RWPE1 (cell line): ENCODE data around the gene TMPRSS11A.
A peak's percentile ranks its signal among the peaks of the same experiment; 100 is the strongest.

ENCODE experiments used
- CTCF ChIA-PET: fragments of 350-600 bp; sonication (Branson Sonifier 250); formaldehyde crosslinking; extraction: SDS; loops from one replicate; lab custom pipeline; 2021; lab: Yijun Ruan, JAX
- POLR2A ChIA-PET: fragments of 400-600 bp; formaldehyde crosslinking; extraction: SDS; loops from one replicate; lab custom pipeline; 2020; ENCODE audit warnings: antibody characterized with exemption; ENCODE audit not compliant: low non-redundant PET; lab: Yijun Ruan, JAX
- DNase-seq: peaks from one replicate; pipeline ENCODE4 v3.0.0; 2012; ENCODE audit warnings: low spot score
- H3K27ac ChIP-seq: fragments of 450-650 bp; 2 replicates; pipeline ENCODE4 v1.5.1; 2017
- CTCF ChIP-seq: fragments of 450-650 bp; conservative IDR thresholded peaks from 2 replicates; pipeline ENCODE4 v1.5.1; 2017; ENCODE audit warnings: low read depth, mild to moderate bottlenecking

The TMPRSS11A gene

GRCh38 chr4:67869580-67870190, 93.6 kb downstream of the TMPRSS11A start:
- TF ChIP-seq CTCF: no peak
- ChIA-PET CTCF (no interaction called here), POLR2A (no interaction called here)
- DNase-seq: no peak
- H3K27ac ChIP-seq: no peak overlapping the region

GRCh38 chr4:67861513-67861912, 101.8 kb downstream of the TMPRSS11A start:
- H3K27ac ChIP-seq: no peak overlapping the region
- DNase-seq: peak; percentile 60
- TF ChIP-seq CTCF: no peak
- ChIA-PET CTCF (interaction anchor here (0.6 kb wide), 1 partner anchor 648 kb away, joined by 3 read pairs; no protein-coding TSS in a partner anchor), POLR2A (no interaction called here)
